IMR-90 (cell line): Measurements from ENCODE around the gene HCFC1R1. TPM values are rescaled to one million over a fixed set of nuclear protein-coding genes. Genes with fewer than 3 reads are reported as not detected.

Source experiments
- ATAC-seq: fragments of 200-7000 bp; cut with Tn5 transposase; 2 replicates; pipeline ENCODE4 v1.9.1; 2020; ENCODE audit warnings: low read depth, mild to moderate bottlenecking, moderate library complexity
- BruUV-seq: library from RNA; stranded (reverse); fragments of 400-500 nt; replicated peaks from 2 replicates; lab custom pipeline; 2021; lab: Mats Ljungman, UMichigan
- CTCF ChIA-PET: fragments of 300-600 bp; formaldehyde crosslinking; extraction: SDS; loops from one replicate; lab custom pipeline; 2021; ENCODE audit warnings: antibody characterized with exemption; lab: Yijun Ruan, JAX
- POLR2A ChIA-PET: fragments of 300-600 bp; sonication (Branson Sonifier 250); formaldehyde crosslinking; loops from one replicate; lab custom pipeline; 2022; ENCODE audit warnings: antibody characterized with exemption; ENCODE audit not compliant: unreplicated experiment; lab: Charles Lee
- DNase-seq: peaks from one replicate; pipeline ENCODE4 v3.0.0; 2013
- H2AFZ ChIP-seq: replicated peaks from 2 replicates; pipeline ENCODE3; 2013; ENCODE audit warnings: low read length, mild to moderate bottlenecking; ENCODE audit not compliant: poor library complexity
- H2AK5ac ChIP-seq: 2 replicates; pipeline ENCODE4 v1.6.1; 2013; ENCODE audit warnings: low read depth, low read length, inconsistent platforms
- H2AK9ac ChIP-seq: replicated peaks from 2 replicates; pipeline ENCODE3; 2013; ENCODE audit warnings: mild to moderate bottlenecking, low read depth, low read length, moderate library complexity; ENCODE audit not compliant: poor library complexity
- H2BK120ac ChIP-seq: 2 replicates; pipeline ENCODE4 v1.6.1; 2013; ENCODE audit warnings: low read depth, low read length, inconsistent platforms
- H2BK15ac ChIP-seq: 3 replicates; pipeline ENCODE4 v1.6.1; 2013; ENCODE audit warnings: low read depth, low read length, inconsistent platforms
- H2BK20ac ChIP-seq: 2 replicates; pipeline ENCODE4 v1.6.1; 2013; ENCODE audit warnings: low read depth, mild to moderate bottlenecking, inconsistent platforms, low read length, moderate library complexity
- H2BK5ac ChIP-seq: 2 replicates; pipeline ENCODE4 v1.6.1; 2013; ENCODE audit warnings: mild to moderate bottlenecking, low read depth, low read length, inconsistent platforms; ENCODE audit not compliant: poor library complexity, severe bottlenecking
- H3K14ac ChIP-seq: replicated peaks from 2 replicates; pipeline ENCODE4 v1.6.1; 2013; ENCODE audit warnings: low read depth, low read length, inconsistent platforms
- H3K18ac ChIP-seq: 2 replicates; pipeline ENCODE4 v1.6.1; 2013; ENCODE audit warnings: low read depth, low read length, control low read depth
- H3K23ac ChIP-seq: 2 replicates; pipeline ENCODE4 v1.6.1; 2013; ENCODE audit warnings: low read depth, low read length, inconsistent platforms
- H3K27ac ChIP-seq: 2 replicates; pipeline ENCODE4 v1.5.1; 2013; ENCODE audit warnings: mild to moderate bottlenecking, control low read depth, low read length; ENCODE audit not compliant: insufficient read depth
- H3K27me3 ChIP-seq: 2 replicates; pipeline ENCODE4 v1.6.1; 2013; ENCODE audit warnings: low read length; ENCODE audit not compliant: control insufficient read depth, insufficient read depth
- H3K36me3 ChIP-seq: 2 replicates; pipeline ENCODE4 v1.6.1; 2013; ENCODE audit warnings: low read length, mixed read lengths; ENCODE audit not compliant: control insufficient read depth, insufficient read depth
- H3K4ac ChIP-seq: 2 replicates; pipeline ENCODE4 v1.6.1; 2013; ENCODE audit warnings: low read depth, low read length, inconsistent platforms
- H3K4me1 ChIP-seq: 2 replicates; pipeline ENCODE4 v1.6.1; 2013; ENCODE audit warnings: low read length, mixed read lengths; ENCODE audit not compliant: control insufficient read depth, insufficient read depth
- H3K4me2 ChIP-seq: 2 replicates; pipeline ENCODE4 v1.6.1; 2013; ENCODE audit warnings: low read depth, mild to moderate bottlenecking, control low read depth, low read length, moderate library complexity
- H3K4me3 ChIP-seq: 2 replicates; pipeline ENCODE4 v1.5.1; 2013; ENCODE audit warnings: low read depth, mild to moderate bottlenecking, control low read depth, low read length, moderate library complexity; ENCODE audit not compliant: insufficient read depth
- H3K56ac ChIP-seq: 2 replicates; pipeline ENCODE4 v1.6.1; 2013; ENCODE audit warnings: low read length, inconsistent platforms; ENCODE audit not compliant: insufficient read depth; ENCODE audit errors: extremely low read depth
- H3K79me1 ChIP-seq, 2 experiments: 2 replicates each; pipeline ENCODE4 v1.6.1; 2013; ENCODE audit warnings: low read length in 2 of 2, inconsistent platforms in 1 of 2, low read depth in 1 of 2
- H3K9ac ChIP-seq: 2 replicates; pipeline ENCODE4 v1.6.1; 2013; ENCODE audit warnings: low read depth, low read length, control low read depth
- H3K9me1 ChIP-seq: 2 replicates; pipeline ENCODE4 v1.6.1; 2013; ENCODE audit warnings: low read length, inconsistent platforms; ENCODE audit not compliant: insufficient read depth
- H3K9me3 ChIP-seq: 2 replicates; pipeline ENCODE4 v1.6.1; 2013; ENCODE audit warnings: low read length; ENCODE audit not compliant: control insufficient read depth, insufficient read depth
- H4K20me1 ChIP-seq: 2 replicates; pipeline ENCODE4 v1.6.1; 2013; ENCODE audit warnings: low read length, inconsistent platforms; ENCODE audit not compliant: insufficient read depth
- H4K5ac ChIP-seq: 2 replicates; pipeline ENCODE4 v1.6.1; 2013; ENCODE audit warnings: mild to moderate bottlenecking, low read depth, low read length, control low read depth
- H4K8ac ChIP-seq, 2 experiments: 2 replicates each; pipeline ENCODE4 v1.6.1; 2013; ENCODE audit warnings: low read depth in 2 of 2, low read length in 2 of 2, control low read depth in 1 of 2, inconsistent platforms in 1 of 2
- H4K91ac ChIP-seq: 2 replicates; pipeline ENCODE4 v1.6.1; 2013; ENCODE audit warnings: low read depth, low read length, inconsistent platforms; ENCODE audit not compliant: insufficient read depth
- BHLHE40 ChIP-seq: fragments of 150-350 bp; IDR thresholded peaks from 2 replicates; pipeline ENCODE4 v1.6.1; 2016; ENCODE audit warnings: mild to moderate bottlenecking, low read depth, low read length
- MAFK ChIP-seq: IDR thresholded peaks from 2 replicates; pipeline ENCODE4 v1.6.1; 2012; ENCODE audit warnings: low read depth, low read length, improper control_type of control experiment
- WGBS, 2 experiments: methylation state at CpG; one replicate each; pipeline versions ENCODE4 v1.1.5 to v1.1.7; 2013; ENCODE audit warnings: missing lambda C conversion rate in 2 of 2; ENCODE audit not compliant: insufficient read length in 1 of 2; ENCODE audit errors: extremely low coverage in 2 of 2; 5-methylcytosine and 5-hydroxymethylcytosine counted together
- dilution Hi-C: fragments of 300-500 bp; cut with HindIII; formaldehyde crosslinking; loops from one replicate; pipeline ENCODE4 v1.14.3; 2018; ENCODE audit warnings: low sequenced_read_pairs; ENCODE audit not compliant: unreplicated experiment
- in situ Hi-C: fragments of 300-500 bp; cut with MboI; formaldehyde crosslinking; loops from 3 replicates; pipeline ENCODE4 v1.14.3; 2019; ENCODE audit warnings: low sequenced_read_pairs, inconsistent platforms, mixed read lengths
- intact Hi-C: fragments of 100-400 bp; cut with micrococcal nuclease; formaldehyde crosslinking; loops from 2 replicates; pipeline ENCODE4 v1.10.0; 2022
- polyA plus RNA-seq, 3 experiments: library from polyadenylated mRNA; depleted of rRNA; stranded (reverse); fragments of >200 nt; gene quantifications; 2 replicates each; pipeline ENCODE4 v1.2.3, GENCODE V29; 2012; ENCODE audit warnings: low replicate concordance in 1 of 3
- total RNA-seq: library from RNA; depleted of rRNA; stranded (reverse); fragments of >200 nt; gene quantifications from 2 replicates; pipeline ENCODE4 v1.2.3, GENCODE V29; 2012

Gene HCFC1R1
- total and polyA plus RNA-seq, 2 of the 4 experiments (the other 2 are of a cell fraction) = 7.2 to 57.9 TPM

DNA sequence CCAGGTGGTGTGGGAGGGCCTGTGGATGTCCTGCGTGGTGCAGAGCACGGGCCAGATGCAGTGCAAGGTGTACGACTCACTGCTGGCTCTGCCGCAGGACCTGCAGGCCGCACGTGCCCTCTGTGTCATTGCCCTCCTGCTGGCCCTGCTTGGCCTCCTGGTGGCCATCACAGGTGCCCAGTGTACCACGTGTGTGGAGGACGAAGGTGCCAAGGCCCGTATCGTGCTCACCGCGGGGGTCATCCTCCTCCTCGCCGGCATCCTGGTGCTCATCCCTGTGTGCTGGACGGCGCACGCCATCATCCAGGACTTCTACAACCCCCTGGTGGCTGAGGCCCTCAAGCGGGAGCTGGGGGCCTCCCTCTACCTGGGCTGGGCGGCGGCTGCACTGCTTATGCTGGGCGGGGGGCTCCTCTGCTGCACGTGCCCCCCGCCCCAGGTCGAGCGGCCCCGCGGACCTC, 10.2 kb downstream of the HCFC1R1 start:
- ChIA-PET CTCF (no interaction called here), POLR2A (interaction anchor here (1.4 kb wide), 1 partner anchor 9 kb away, joined by 3 read pairs; no protein-coding TSS in a partner anchor)
- Histone ChIP-seq H3K4me1 (peaks cover 3% of the 10 kb centered on the region; the same call in 1 of the 2 replicates), H4K5ac (no peak overlapping the region), H2BK5ac (no peak overlapping the region), H2AFZ (no peak overlapping the region), H3K4ac (no peak overlapping the region), H2AK5ac (no peak overlapping the region), H3K56ac (no peak overlapping the region), H4K20me1 (peaks cover 4% of the 10 kb centered on the region; the same call in 1 of the 2 replicates), H3K79me1 (no peaks in the 10 kb centered on the region), H2AK9ac (no peak overlapping the region), H3K9ac (no peak overlapping the region), H3K9me1 (no peaks in the 10 kb centered on the region), H3K14ac (no peak overlapping the region), H4K91ac (no peak overlapping the region), H2BK120ac (no peak overlapping the region), H3K27ac (no peak overlapping the region), H3K36me3 (no peaks in the 10 kb centered on the region), H2BK15ac (no peak overlapping the region), H4K8ac (no peak overlapping the region), H3K4me3 (no peak overlapping the region), H3K9me3 (no peaks in the 10 kb centered on the region), H3K27me3 (peaks cover 39% of the 10 kb centered on the region), H3K18ac (no peak overlapping the region), H2BK20ac (no peak overlapping the region), H3K4me2 (no peak overlapping the region), H3K23ac (no peak overlapping the region)
- in situ Hi-C loops (no loop called here), intact Hi-C loops (no loop called here), dilution Hi-C loops (no loop called here)
- no peak for ATAC-seq
- BruUV-seq = no TSS peak
- DNase-seq = no peak
- WGBS, 2 experiments = 62% methylated on average over 6 of the region's 27 CpGs; no CpG with 5 or more reads in 1 of the 2 experiments
- 0 out of 2 replicates have a peak, but pooled peaks have one; percentile 22 for TF ChIP-seq BHLHE40
- no peak for TF ChIP-seq MAFK
